ENCODE results near the gene RIC8B. TPM values are rescaled to one million over a fixed set of nuclear protein-coding genes. Genes with fewer than 3 reads are reported as not detected.

Gene RIC8B
- total RNA-seq, 1 experiment from 2014 or later, result 7.8 TPM

GRCh38 chr12:106740818-106741217 is 33.7 kb upstream of the RIC8B start:
- Mint-ChIP-seq H3K27ac (ENCODE audit: unreplicated experiment) (no peak overlapping the region), H3K4me3 (ENCODE audit: unreplicated experiment) (no peak overlapping the region), H3K27me3 (ENCODE audit: insufficient read depth, unreplicated experiment) (peaks cover 3% of the 10 kb centered on the region), H3K9me3 (ENCODE audit: unreplicated experiment) (no peaks in the 10 kb centered on the region), H3K36me3 (ENCODE audit: insufficient read depth, unreplicated experiment) (no peaks in the 10 kb centered on the region), H3K4me1 (ENCODE audit: low read depth, unreplicated experiment) (no peaks in the 10 kb centered on the region)
- H3K27me3 ChIP-seq (replicated peaks; ENCODE audit: control insufficient read depth, insufficient read depth, low read length), result 0 out of 2 replicates have a peak, but pooled peaks cover under 1% of the 10 kb centered on the region
- H3K9me3 ChIP-seq, result no peaks in the 10 kb centered on the region
- no peak for DNase-seq
- intact Hi-C loops (cut with micrococcal nuclease; ENCODE audit: unreplicated experiment), result no loop called here
- H3K4me3 ChIP-seq (ENCODE audit: low read depth, low read length), result no peak overlapping the region
- ChIA-PET CTCF (no interaction called here), POLR2A (no interaction called here)
- no peak for TF ChIP-seq CTCF (IDR thresholded peaks at IDR 0.05; ENCODE audit: insufficient read depth in 1 of 2, low read depth in 1 of 2, low read length in 1 of 2, severe bottlenecking in 1 of 2, unreplicated experiment in 1 of 2)
- H3K4me1 ChIP-seq, result peaks cover 10% of the 10 kb centered on the region
- BruUV-seq (replicated peaks), result no TSS peak
- no peaks in the 10 kb centered on the region for H3K36me3 ChIP-seq (ENCODE audit: control insufficient read depth, insufficient read depth, low read length)

- Histone ChIP-seq H3K9me3 (no peaks in the 10 kb centered on the region), H3K4me3 (ENCODE audit: low read depth, low read length) (no peak overlapping the region), H3K4me1 (peaks cover 10% of the 10 kb centered on the region), H3K36me3 (ENCODE audit: control insufficient read depth, insufficient read depth, low read length) (no peaks in the 10 kb centered on the region), H3K27me3 (replicated peaks; ENCODE audit: control insufficient read depth, insufficient read depth, low read length) (no peaks in the 10 kb centered on the region)
- Mint-ChIP-seq H3K27ac (ENCODE audit: unreplicated experiment) (no peak overlapping the region), H3K9me3 (ENCODE audit: unreplicated experiment) (no peaks in the 10 kb centered on the region), H3K36me3 (ENCODE audit: insufficient read depth, unreplicated experiment) (no peaks in the 10 kb centered on the region), H3K4me1 (ENCODE audit: low read depth, unreplicated experiment) (no peaks in the 10 kb centered on the region), H3K27me3 (ENCODE audit: insufficient read depth, unreplicated experiment) (peaks cover 3% of the 10 kb centered on the region), H3K4me3 (ENCODE audit: unreplicated experiment) (no peak overlapping the region)
- no TSS peak for BruUV-seq (replicated peaks)
- ChIA-PET POLR2A (no interaction called here), CTCF (no interaction called here)
- intact Hi-C loops (cut with micrococcal nuclease; ENCODE audit: unreplicated experiment), result no loop called here
- TF ChIP-seq CTCF (IDR thresholded peaks at IDR 0.05; ENCODE audit: insufficient read depth in 1 of 2, low read depth in 1 of 2, low read length in 1 of 2, severe bottlenecking in 1 of 2, unreplicated experiment in 1 of 2), result no peak
- DNase-seq, result no peak
These were observed 33.2 kb upstream of the RIC8B start for GRCh38 chr12:106741247-106741646.

GRCh38 chr12:106743270-106743988 is 31.1 kb upstream of the RIC8B start:
- no peaks in the 10 kb centered on the region for H3K36me3 Mint-ChIP-seq (ENCODE audit: insufficient read depth, unreplicated experiment)
- CTCF ChIA-PET, result no interaction called here

More at GRCh38 chr12:106743270-106743988, 31.1 kb upstream of the RIC8B start:
- Histone ChIP-seq H3K36me3 (ENCODE audit: control insufficient read depth, insufficient read depth, low read length) (no peaks in the 10 kb centered on the region), H3K4me1 (peaks cover 10% of the 10 kb centered on the region), H3K9me3 (no peaks in the 10 kb centered on the region), H3K4me3 (ENCODE audit: low read depth, low read length) (no peak overlapping the region), H3K27me3 (replicated peaks; ENCODE audit: control insufficient read depth, insufficient read depth, low read length) (no peaks in the 10 kb centered on the region)
- no peaks in the 10 kb centered on the region for H3K27me3 Mint-ChIP-seq (ENCODE audit: insufficient read depth, unreplicated experiment)
- TF ChIP-seq CTCF (IDR thresholded peaks at IDR 0.05; ENCODE audit: insufficient read depth in 1 of 2, low read depth in 1 of 2, low read length in 1 of 2, severe bottlenecking in 1 of 2, unreplicated experiment in 1 of 2), result no peak
- H3K4me3 Mint-ChIP-seq (ENCODE audit: unreplicated experiment), result no peak overlapping the region
- no peak overlapping the region for H3K27ac Mint-ChIP-seq (ENCODE audit: unreplicated experiment)
- DNase-seq, result no peak
- no TSS peak for BruUV-seq (replicated peaks)
- no peaks in the 10 kb centered on the region for H3K9me3 Mint-ChIP-seq (ENCODE audit: unreplicated experiment)
- intact Hi-C loops (cut with micrococcal nuclease; ENCODE audit: unreplicated experiment), result no loop called here
- no peaks in the 10 kb centered on the region for H3K4me1 Mint-ChIP-seq (ENCODE audit: low read depth, unreplicated experiment)
- POLR2A ChIA-PET, result no interaction called here

Measured in Caco-2 (cell line).